Measurements from ENCODE around the gene LHFPL2. TPM values are rescaled to one million over a fixed set of nuclear protein-coding genes. Genes with fewer than 3 reads are reported as not detected.
"Not testable (repeated sequence)": the region's sequence is repeated elsewhere in the genome, so short reads cannot be mapped to it uniquely, and the experiment has no call there.

Gene LHFPL2
- polyA plus RNA-seq, 4 donors, result 48.4 to 62.2 (median 56.3) TPM

GRCh38 chr5:78490709-78491485, 157.7 kb downstream of the LHFPL2 start:
- DNase-seq (ENCODE audit: low read depth in 4 of 4, low spot score in 3 of 4), result no peak

GRCh38 chr5:78487846-78488245, 160.7 kb downstream of the LHFPL2 start:
- no peak for DNase-seq (ENCODE audit: low read depth in 4 of 4, low spot score in 3 of 4)

- no peak for DNase-seq (ENCODE audit: low read depth in 4 of 4, low spot score in 3 of 4)
Observed at GRCh38 chr5:78486218-78486617, 162.4 kb downstream of the LHFPL2 start.

GRCh38 chr5:78483809-78484521, 164.6 kb downstream of the LHFPL2 start:
- no peak for DNase-seq (ENCODE audit: low read depth in 4 of 4, low spot score in 3 of 4)

- DNase-seq (ENCODE audit: low read depth in 4 of 4, low spot score in 3 of 4), result no peak
Observed at GRCh38 chr5:78482948-78483347, 165.6 kb downstream of the LHFPL2 start.

- no peak for DNase-seq (ENCODE audit: low read depth in 4 of 4, low spot score in 3 of 4)
Observed at GRCh38 chr5:78476795-78477194, 171.8 kb downstream of the LHFPL2 start.

- DNase-seq (ENCODE audit: low read depth in 4 of 4, low spot score in 3 of 4), result no peak
Observed at GRCh38 chr5:78475370-78475769, 173.2 kb downstream of the LHFPL2 start.

- DNase-seq (ENCODE audit: low read depth in 4 of 4, low spot score in 3 of 4), result no peak
Observed at GRCh38 chr5:78473751-78474150, 174.8 kb downstream of the LHFPL2 start.

GRCh38 chr5:78472469-78473106, 176.0 kb downstream of the LHFPL2 start:
- no peak for DNase-seq (ENCODE audit: low read depth in 4 of 4, low spot score in 3 of 4)

- no peak for DNase-seq (ENCODE audit: low read depth in 4 of 4, low spot score in 3 of 4)
Observed at GRCh38 chr5:78471896-78472295, 176.7 kb downstream of the LHFPL2 start.

- DNase-seq (ENCODE audit: low read depth in 4 of 4, low spot score in 3 of 4), result peak in 2 of 4 donors; percentile 14 to 15
Observed at GRCh38 chr5:78467752-78468357, 180.7 kb downstream of the LHFPL2 start.

GRCh38 chr5:78467140-78467539, 181.4 kb downstream of the LHFPL2 start:
- DNase-seq (ENCODE audit: low read depth in 4 of 4, low spot score in 3 of 4), result no peak

GRCh38 chr5:78458843-78459242, 189.7 kb downstream of the LHFPL2 start:
- no peak for DNase-seq (ENCODE audit: low read depth in 4 of 4, low spot score in 3 of 4)

GRCh38 chr5:78457507-78457906, 191.1 kb downstream of the LHFPL2 start:
- not testable (repeated sequence) for DNase-seq (ENCODE audit: low read depth in 4 of 4, low spot score in 3 of 4)

- DNase-seq (ENCODE audit: low read depth in 4 of 4, low spot score in 3 of 4), result no peak
Observed at GRCh38 chr5:78449103-78449502, 199.5 kb downstream of the LHFPL2 start.

- no peak for DNase-seq (ENCODE audit: low read depth in 4 of 4, low spot score in 3 of 4)
Observed at GRCh38 chr5:78447775-78448424, 200.7 kb downstream of the LHFPL2 start.

All from left renal pelvis (tissue), 4 donors.